Smooth muscle cell (in vitro differentiated cells): ENCODE data around the gene C8A. TPM values are rescaled to one million over a fixed set of nuclear protein-coding genes. Genes with fewer than 3 reads are reported as not detected.

Experiments
- DNase-seq: peaks from one replicate; lab custom pipeline; 2025; ENCODE audit not compliant: unreplicated experiment; lab: John Stamatoyannopoulos, UW
- H2AFZ ChIP-seq: fragments of 200-600 bp; sonication (generic); 2 replicates; pipeline ENCODE4 v1.6.0; 2016; ENCODE audit warnings: antibody characterized with exemption, low read depth, mild to moderate bottlenecking
- H3F3A ChIP-seq: fragments of 200-600 bp; sonication (generic); 2 replicates; pipeline ENCODE4 v1.6.0; 2017; ENCODE audit warnings: antibody characterized with exemption, low read depth
- H3K27ac ChIP-seq: fragments of 200-600 bp; sonication (generic); 2 replicates; pipeline ENCODE4 v1.5.1; 2016; ENCODE audit warnings: low read depth, mild to moderate bottlenecking
- H3K27me3 ChIP-seq: fragments of 200-600 bp; sonication (generic); 2 replicates; pipeline ENCODE4 v1.6.1; 2016; ENCODE audit warnings: low read depth, mild to moderate bottlenecking
- H3K36me3 ChIP-seq: fragments of 200-600 bp; sonication (generic); 2 replicates; pipeline ENCODE4 v1.5.1; 2016; ENCODE audit warnings: low read depth
- H3K4me1 ChIP-seq: fragments of 200-600 bp; sonication (generic); 2 replicates; pipeline ENCODE4 v1.5.1; 2016; ENCODE audit warnings: low read depth
- H3K4me2 ChIP-seq: fragments of 200-600 bp; sonication (generic); 2 replicates; pipeline ENCODE4 v1.6.0; 2016; ENCODE audit warnings: mild to moderate bottlenecking
- H3K4me3 ChIP-seq: fragments of 200-600 bp; sonication (generic); 2 replicates; pipeline ENCODE4 v1.5.1; 2016; ENCODE audit warnings: mild to moderate bottlenecking
- H3K79me2 ChIP-seq: fragments of 200-600 bp; sonication (generic); 2 replicates; pipeline ENCODE4 v1.6.0; 2016; ENCODE audit warnings: low read depth, mild to moderate bottlenecking
- H3K9ac ChIP-seq: fragments of 200-600 bp; sonication (generic); 2 replicates; pipeline ENCODE4 v1.6.0; 2016; ENCODE audit warnings: low read depth
- H3K9me3 ChIP-seq: fragments of 200-600 bp; sonication (generic); replicated peaks from 2 replicates; pipeline ENCODE4 v1.5.1; 2016; ENCODE audit warnings: low read depth
- H4K20me1 ChIP-seq: fragments of 200-600 bp; sonication (generic); 2 replicates; pipeline ENCODE4 v1.6.0; 2016; ENCODE audit warnings: low read depth
- CTCF ChIP-seq: fragments of 200-600 bp; sonication (generic); IDR thresholded peaks from 2 replicates; pipeline ENCODE4 v1.5.1; 2017; ENCODE audit warnings: borderline replicate concordance, mild to moderate bottlenecking, antibody characterized with exemption; ENCODE audit not compliant: insufficient read depth, poor library complexity, severe bottlenecking
- WGBS: methylation state at CpG from one replicate; pipeline ENCODE4 v1.1.7; 2016; ENCODE audit warnings: low lambda C conversion rate; 5-methylcytosine and 5-hydroxymethylcytosine counted together
- polyA plus RNA-seq: library from polyadenylated mRNA; unstranded; fragments of >200 nt; fragmentation: Nextera tagmentation; extraction: Ambion mirVana; gene quantifications from 2 replicates; pipeline ENCODE4 v1.2.1, GENCODE V29; 2016
- total RNA-seq: library from RNA; depleted of rRNA; stranded (reverse); fragments of >200 nt; gene quantifications from 2 replicates; pipeline ENCODE4 v1.2.3, GENCODE V29; 2014

C8A gene
- total and polyA plus RNA-seq, 2 experiments from 2014 or later, result not detected

- WGBS, result 93% methylated on average over 8 of the region's 8 CpGs
- no peak overlapping the region for H3K4me3 ChIP-seq
- H3K27ac ChIP-seq, result no peak overlapping the region
- H3K4me2 ChIP-seq, result no peak overlapping the region
- no peaks in the 10 kb centered on the region for H3K9me3 ChIP-seq
- H3K9ac ChIP-seq, result no peak overlapping the region
- TF ChIP-seq CTCF, result no peak
- H3K79me2 ChIP-seq, result no peaks in the 10 kb centered on the region
- H3K27me3 ChIP-seq, result no peaks in the 10 kb centered on the region
- H3F3A ChIP-seq, result no peaks in the 10 kb centered on the region
- H3K4me1 ChIP-seq, result no peaks in the 10 kb centered on the region
- no peaks in the 10 kb centered on the region for H4K20me1 ChIP-seq
- no peak overlapping the region for H2AFZ ChIP-seq
- no peaks in the 10 kb centered on the region for H3K36me3 ChIP-seq
- DNase-seq, result no peak
These were observed 97.9 kb downstream of the C8A start for GRCh38 chr1:56952501-56952900.

GRCh38 chr1:56953386-56953785 lies 98.8 kb downstream of the C8A start:
- Histone ChIP-seq H2AFZ (no peak overlapping the region), H4K20me1 (no peaks in the 10 kb centered on the region), H3K27ac (no peak overlapping the region), H3K9me3 (no peaks in the 10 kb centered on the region), H3K4me2 (no peak overlapping the region), H3K79me2 (no peaks in the 10 kb centered on the region), H3K27me3 (no peaks in the 10 kb centered on the region), H3F3A (no peaks in the 10 kb centered on the region), H3K4me1 (peaks cover 8% of the 10 kb centered on the region), H3K36me3 (no peaks in the 10 kb centered on the region), H3K9ac (no peak overlapping the region), H3K4me3 (no peak overlapping the region)
- 52% methylated on average over 5 of the region's 5 CpGs for WGBS
- no peak for TF ChIP-seq CTCF
- DNase-seq, result no peak

- Histone ChIP-seq H3K27me3 (no peaks in the 10 kb centered on the region), H3K9ac (no peak overlapping the region), H3K4me3 (no peak overlapping the region), H2AFZ (no peak overlapping the region), H3K27ac (no peak overlapping the region), H3K4me2 (no peak overlapping the region), H3K79me2 (no peaks in the 10 kb centered on the region), H4K20me1 (no peaks in the 10 kb centered on the region), H3K9me3 (no peaks in the 10 kb centered on the region), H3K4me1 (peaks cover 15% of the 10 kb centered on the region), H3K36me3 (no peaks in the 10 kb centered on the region), H3F3A (no peaks in the 10 kb centered on the region)
- DNase-seq, result no peak
- TF ChIP-seq CTCF, result no peak
- WGBS, result 97% methylated on average over 1 of the region's 1 CpG
These were observed 100.1 kb downstream of the C8A start for GRCh38 chr1:56954664-56955063.

GRCh38 chr1:56957931-56958330 lies 103.3 kb downstream of the C8A start:
- TF ChIP-seq CTCF, result no peak
- H3K4me2 ChIP-seq, result peak overlapping the region; percentile 77
- DNase-seq, result no peak
- no peaks in the 10 kb centered on the region for H3K36me3 ChIP-seq
- no peaks in the 10 kb centered on the region for H4K20me1 ChIP-seq
- peak overlapping the region; percentile 50 for H3K27ac ChIP-seq
- H3K4me1 ChIP-seq, result peaks cover 15% of the 10 kb centered on the region
- no peaks in the 10 kb centered on the region for H3F3A ChIP-seq
- H3K4me3 ChIP-seq, result no peak overlapping the region
- H3K9ac ChIP-seq, result no peak overlapping the region
- H3K9me3 ChIP-seq, result no peaks in the 10 kb centered on the region
- H2AFZ ChIP-seq, result no peak overlapping the region
- WGBS, result 12% methylated on average over 3 of the region's 3 CpGs
- no peaks in the 10 kb centered on the region for H3K79me2 ChIP-seq
- H3K27me3 ChIP-seq, result no peaks in the 10 kb centered on the region
